ENCODE data around the gene PDYN.

Gene PDYN

GRCh38 chr20:1992359-1993110 is 1.3 kb downstream of the PDYN start:
- DNase-seq = no peak

GRCh38 chr20:1987826-1988225 is 6.0 kb downstream of the PDYN start:
- peak; percentile 11 for DNase-seq

- no peak for DNase-seq
These were observed 10.6 kb downstream of the PDYN start for GRCh38 chr20:1983301-1983700.

GRCh38 chr20:1982686-1983085 is 11.2 kb downstream of the PDYN start:
- no peak for DNase-seq

GRCh38 chr20:1979106-1979778 is 14.6 kb downstream of the PDYN start:
- DNase-seq = no peak

DNA sequence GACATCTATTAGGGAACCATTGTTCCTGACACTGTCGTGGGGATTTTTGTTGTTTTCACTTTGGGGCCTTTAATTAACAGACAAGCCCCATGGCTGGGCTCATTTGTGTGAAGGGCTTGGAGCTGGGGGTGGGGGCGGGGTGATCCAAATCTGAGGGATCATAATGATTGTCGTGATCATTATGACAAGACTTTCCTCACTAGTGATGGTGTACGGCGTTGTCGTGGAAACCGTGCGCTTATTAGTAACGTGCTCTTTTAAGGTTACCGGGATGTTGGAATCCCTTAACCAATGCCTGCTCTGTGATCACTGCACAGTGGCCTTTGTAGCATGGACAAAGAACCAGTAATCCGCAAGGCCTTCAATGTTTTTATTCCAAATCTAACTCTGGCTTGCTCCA is 18.6 kb downstream of the PDYN start:
- no peak for DNase-seq

DNA sequence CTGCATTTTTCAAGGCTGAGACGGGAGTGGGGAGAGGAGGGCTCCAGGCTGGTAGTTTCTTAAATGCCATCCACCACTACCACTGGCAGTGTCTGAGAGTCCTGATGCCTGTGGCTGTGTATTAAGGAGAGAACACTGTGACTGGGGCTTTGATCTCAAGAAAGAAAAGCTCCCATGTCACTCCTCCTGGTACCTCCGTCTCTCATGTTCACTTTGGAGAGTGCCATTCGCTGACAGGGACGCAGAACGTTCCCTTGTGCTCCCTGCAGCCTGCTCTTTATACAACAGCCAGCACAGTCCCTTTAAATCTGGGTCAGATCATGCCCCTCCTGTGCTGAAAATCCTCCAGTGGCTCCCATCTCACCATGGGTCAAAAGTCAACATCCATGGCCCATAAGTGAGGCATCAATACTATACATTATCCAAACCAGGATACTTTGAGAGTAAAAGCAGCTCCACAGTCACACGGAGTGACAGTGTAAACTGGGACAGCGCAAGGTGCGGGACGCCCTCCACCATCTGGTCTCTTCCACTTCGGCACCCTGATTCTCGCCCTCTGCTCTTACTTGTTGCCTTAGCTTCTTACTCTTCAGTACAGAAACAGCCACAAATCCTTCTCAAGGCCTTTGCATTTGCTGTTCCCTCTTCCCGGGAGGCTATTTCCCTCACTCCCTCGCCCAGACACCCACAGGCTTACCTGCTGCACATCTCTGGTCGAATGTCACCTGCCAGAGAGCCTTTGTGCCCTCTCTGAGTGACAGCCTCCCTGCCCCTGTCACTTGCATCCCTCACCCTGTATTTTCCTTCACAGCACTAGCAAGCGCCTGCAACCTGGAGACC is 20.0 kb downstream of the PDYN start:
- no peak for DNase-seq

- no peak for DNase-seq
These were observed 21.8 kb downstream of the PDYN start for GRCh38 chr20:1971893-1972586.

DNA sequence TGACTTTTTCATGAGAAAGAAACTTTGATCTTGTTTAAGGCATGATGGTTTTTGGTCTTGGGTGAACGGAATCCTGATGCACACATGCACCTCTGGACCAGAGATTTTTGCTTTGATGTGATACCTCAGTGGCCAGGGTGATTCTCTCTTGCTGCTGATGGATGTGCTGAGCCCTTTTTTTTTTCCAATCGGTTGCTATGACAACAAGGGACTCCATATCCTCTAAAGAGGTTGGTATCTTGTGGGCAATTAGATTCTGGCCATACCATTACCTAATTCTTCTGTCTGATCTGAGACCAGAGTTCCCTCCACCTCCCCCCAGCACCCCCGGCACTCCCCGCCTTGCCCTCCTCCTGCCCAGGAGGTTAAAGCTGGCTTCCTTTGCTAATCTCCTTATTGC is 24.9 kb downstream of the PDYN start:
- no peak for DNase-seq

- no peak for DNase-seq
These were observed 28.1 kb downstream of the PDYN start for GRCh38 chr20:1965520-1966351.

- no peak for DNase-seq
These were observed 29.0 kb downstream of the PDYN start for GRCh38 chr20:1964659-1965405.

GRCh38 chr20:1964061-1964460 is 29.8 kb downstream of the PDYN start:
- no peak for DNase-seq

- DNase-seq = no peak
These were observed 32.5 kb downstream of the PDYN start for GRCh38 chr20:1961374-1961773.

- no peak for DNase-seq
These were observed 34.7 kb downstream of the PDYN start for GRCh38 chr20:1959156-1959555.

DNA sequence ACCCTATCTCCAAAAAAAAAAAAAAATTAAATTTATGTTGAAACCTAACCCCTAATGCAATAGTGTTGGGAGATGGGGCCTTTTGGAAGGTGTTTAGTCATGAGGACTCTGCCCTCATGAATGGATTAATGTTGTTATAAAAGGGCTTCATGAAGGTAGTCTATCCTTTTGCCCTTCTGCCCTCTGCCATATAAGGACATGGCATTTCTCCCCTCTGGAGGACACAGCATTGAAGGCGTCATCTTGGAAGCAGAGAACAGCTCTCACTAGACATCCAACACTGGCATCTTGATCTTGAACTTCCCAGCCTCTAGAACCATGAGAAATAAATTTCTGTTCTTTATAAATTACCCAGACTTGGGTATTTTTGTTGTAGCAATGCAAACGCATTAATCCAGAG is 35.4 kb downstream of the PDYN start:
- DNase-seq = no peak

- DNase-seq = no peak
These were observed 38.6 kb downstream of the PDYN start for GRCh38 chr20:1955217-1955616.

GRCh38 chr20:1953621-1954020 is 40.2 kb downstream of the PDYN start:
- no peak for DNase-seq

- no peak for DNase-seq
These were observed 40.9 kb downstream of the PDYN start for GRCh38 chr20:1952737-1953530.

GRCh38 chr20:1951436-1952115 is 42.3 kb downstream of the PDYN start:
- no peak for DNase-seq

- no peak for DNase-seq
These were observed 43.0 kb downstream of the PDYN start for GRCh38 chr20:1950836-1951235.
